GM23338 (cell line): ENCODE measurements around the gene GAK. TPM values are rescaled to one million over a fixed set of nuclear protein-coding genes. Genes with fewer than 3 reads are reported as not detected.
"Not testable (repeated sequence)": the region's sequence is repeated elsewhere in the genome, so short reads cannot be mapped to it uniquely, and the experiment has no call there.

ENCODE experiments used
- ATAC-seq: fragments of 200-7000 bp; cut with Tn5 transposase; 3 replicates; pipeline ENCODE4 v1.9.1; 2020
- DNase-seq: peaks from one replicate; pipeline ENCODE4 v3.0.0-alpha.2; 2015; ENCODE audit warnings: low spot score
- H2AFZ ChIP-seq: fragments of 200-600 bp; sonication (generic); 2 replicates; pipeline ENCODE4 v1.8.0; 2016; ENCODE audit warnings: antibody characterized with exemption, mild to moderate bottlenecking, moderate library complexity
- H3F3A ChIP-seq: fragments of 200-600 bp; sonication (generic); replicated peaks from 2 replicates; pipeline ENCODE4 v1.8.0; 2017; ENCODE audit warnings: antibody characterized with exemption, mixed run types, low read depth
- H3K27ac ChIP-seq: fragments of 200-600 bp; sonication (generic); 2 replicates; pipeline ENCODE4 v1.6.1; 2016; ENCODE audit warnings: low read depth
- H3K27me3 ChIP-seq: fragments of 200-600 bp; sonication (generic); 2 replicates; pipeline ENCODE4 v1.8.0; 2016; ENCODE audit warnings: mild to moderate bottlenecking, mixed run types, moderate library complexity; ENCODE audit not compliant: insufficient read depth
- H3K36me3 ChIP-seq: fragments of 200-600 bp; sonication (generic); 2 replicates; pipeline ENCODE4 v1.8.0; 2016; ENCODE audit warnings: mild to moderate bottlenecking; ENCODE audit not compliant: insufficient read depth
- H3K4me1 ChIP-seq: fragments of 200-600 bp; sonication (generic); 2 replicates; pipeline ENCODE4 v1.8.0; 2016; ENCODE audit warnings: mild to moderate bottlenecking, moderate library complexity; ENCODE audit not compliant: insufficient read depth
- H3K4me2 ChIP-seq: fragments of 200-600 bp; sonication (generic); 2 replicates; pipeline ENCODE4 v1.7.1; 2017; ENCODE audit warnings: mixed run types
- H3K4me3 ChIP-seq: fragments of 200-600 bp; sonication (generic); 2 replicates; pipeline ENCODE4 v1.6.1; 2016; ENCODE audit warnings: mixed run types
- H3K79me2 ChIP-seq: fragments of 200-600 bp; sonication (generic); replicated peaks from 2 replicates; pipeline ENCODE4 v1.8.0; 2017; ENCODE audit warnings: mild to moderate bottlenecking; ENCODE audit not compliant: insufficient read depth
- H3K9me2 ChIP-seq: fragments of 200-600 bp; sonication (generic); 2 replicates; pipeline ENCODE4 v1.8.0; 2017; ENCODE audit not compliant: insufficient read depth
- H4K20me1 ChIP-seq: fragments of 200-600 bp; sonication (generic); replicated peaks from 2 replicates; pipeline ENCODE4 v1.8.0; 2017; ENCODE audit warnings: mild to moderate bottlenecking; ENCODE audit not compliant: insufficient read depth
- H3K27ac Mint-ChIP-seq: 2 replicates; pipeline ENCODE4 v1.8.0; 2020; ENCODE audit warnings: inconsistent platforms, mild to moderate bottlenecking, moderate library complexity, mixed read lengths
- H3K27me3 Mint-ChIP-seq: 3 replicates; pipeline ENCODE4 v1.8.0; 2022; ENCODE audit warnings: low read depth, mild to moderate bottlenecking, moderate library complexity, mixed read lengths, inconsistent platforms; ENCODE audit not compliant: insufficient read depth, poor library complexity
- H3K36me3 Mint-ChIP-seq: 3 replicates; pipeline ENCODE4 v1.8.0; 2021; ENCODE audit warnings: low read depth, mild to moderate bottlenecking, inconsistent platforms, moderate library complexity, mixed read lengths
- H3K4me1 Mint-ChIP-seq: 3 replicates; pipeline ENCODE4 v1.8.0; 2020; ENCODE audit warnings: mild to moderate bottlenecking, inconsistent platforms, mixed read lengths
- H3K4me3 Mint-ChIP-seq: 3 replicates; pipeline ENCODE4 v1.8.0; 2021; ENCODE audit warnings: moderate library complexity, mild to moderate bottlenecking, inconsistent platforms, mixed read lengths
- H3K9me3 Mint-ChIP-seq: 3 replicates; pipeline ENCODE4 v1.8.0; 2020; ENCODE audit warnings: moderate library complexity, mild to moderate bottlenecking, inconsistent platforms, mixed read lengths
- CTCF ChIP-seq, 2 experiments: fragments of 200-600 bp in 1 of 2; sonication (generic) in 1 of 2; conservative IDR thresholded peaks; 2 replicates each; pipeline versions ENCODE4 v1.5.1 to v1.6.1; 2016 to 2017; ENCODE audit warnings: antibody characterized with exemption in 2 of 2, low read depth in 2 of 2, mild to moderate bottlenecking in 2 of 2, moderate library complexity in 1 of 2
- EZH2 ChIP-seq: fragments of 200-600 bp; sonication (generic); IDR thresholded peaks from one replicate; pipeline ENCODE4 v1.8.0; 2017; ENCODE audit warnings: antibody characterized with exemption, mild to moderate bottlenecking, low read depth; ENCODE audit not compliant: unreplicated experiment
- EZH2phosphoT487 ChIP-seq: fragments of 200-600 bp; sonication (generic); IDR thresholded peaks from one replicate; pipeline ENCODE4 v1.8.1; 2018; ENCODE audit warnings: antibody characterized with exemption; ENCODE audit not compliant: unreplicated experiment
- JUNB ChIP-seq: IDR thresholded peaks from one replicate; pipeline ENCODE4 v1.6.1; 2016; ENCODE audit warnings: antibody characterized with exemption; ENCODE audit not compliant: unreplicated experiment
- REST ChIP-seq: IDR thresholded peaks from one replicate; pipeline ENCODE4 v1.6.1; 2018; ENCODE audit warnings: antibody characterized with exemption; ENCODE audit not compliant: unreplicated experiment
- STAT1 ChIP-seq: IDR thresholded peaks from one replicate; pipeline ENCODE4 v1.6.1; 2016; ENCODE audit warnings: antibody characterized with exemption; ENCODE audit not compliant: unreplicated experiment
- polyA plus RNA-seq: library from polyadenylated mRNA; unstranded; fragments of >200 nt; fragmentation: Nextera tagmentation; extraction: Ambion mirVana; gene quantifications from 2 replicates; pipeline ENCODE4 v1.2.1, GENCODE V29; 2016
- total RNA-seq: library from RNA; depleted of rRNA; stranded (reverse); fragments of >200 nt; shearing (Covaris generic); gene quantifications from 2 replicates; pipeline ENCODE4 v1.2.3, GENCODE V29; 2014

The GAK gene
- total and polyA plus RNA-seq, 2 experiments from 2014 or later, result 48.5 to 124 TPM

- no peak overlapping the region for H2AFZ ChIP-seq
- no peak overlapping the region for H3K27ac ChIP-seq
- H3F3A ChIP-seq, result no peaks in the 10 kb centered on the region
- TF ChIP-seq JUNB, result no peak
- TF ChIP-seq EZH2, result no peak
- TF ChIP-seq STAT1, result no peak
- TF ChIP-seq REST, result no peak
- no peak for TF ChIP-seq EZH2phosphoT487
- no peak for TF ChIP-seq CTCF (conservative IDR thresholded peaks at IDR 0.05; ENCODE audit: low read depth in 2 of 2)
- H3K4me1 ChIP-seq, result no peaks in the 10 kb centered on the region; the same call in 1 of the 2 replicates
- DNase-seq (no peak), ATAC-seq (no peak)
- H3K36me3 Mint-ChIP-seq, result no peaks in the 10 kb centered on the region
- peaks cover 26% of the 10 kb centered on the region for H4K20me1 ChIP-seq
- H3K4me2 ChIP-seq, result no peak overlapping the region
- peaks cover 16% of the 10 kb centered on the region for H3K27me3 Mint-ChIP-seq
- H3K9me3 Mint-ChIP-seq, result no peaks in the 10 kb centered on the region
- H3K4me1 Mint-ChIP-seq, result peaks cover 27% of the 10 kb centered on the region
- no peaks in the 10 kb centered on the region for H3K36me3 ChIP-seq
- H3K27me3 ChIP-seq, result no peaks in the 10 kb centered on the region
- H3K4me3 ChIP-seq, result no peak overlapping the region
- no peaks in the 10 kb centered on the region for H3K9me2 ChIP-seq
- no peak overlapping the region for H3K4me3 Mint-ChIP-seq
- peaks cover 64% of the 10 kb centered on the region for H3K79me2 ChIP-seq
- no peak overlapping the region for H3K27ac Mint-ChIP-seq
Measured at GRCh38 chr4:929096-929765, 2.9 kb downstream of the GAK start.

- H3K9me2 ChIP-seq, H3K4me3 ChIP-seq, H3K36me3 ChIP-seq, H3K36me3 Mint-ChIP-seq, ATAC-seq, H3K27me3 ChIP-seq, H3K9me3 Mint-ChIP-seq, H3K4me2 ChIP-seq, H3K4me3 Mint-ChIP-seq, H3K27ac Mint-ChIP-seq, H3F3A ChIP-seq, H3K4me1 ChIP-seq, H2AFZ ChIP-seq, DNase-seq, H3K27ac ChIP-seq: not testable (repeated sequence)
- Mint-ChIP-seq H3K4me1 (peaks cover 28% of the 10 kb centered on the region), H3K27me3 (peaks cover 16% of the 10 kb centered on the region)
- Histone ChIP-seq H3K79me2 (peaks cover 81% of the 10 kb centered on the region), H4K20me1 (peaks cover 39% of the 10 kb centered on the region)
Measured at GRCh38 chr4:927566-927965, 4.5 kb downstream of the GAK start.
